ENCODE measurements around the gene SYTL3.
"Not testable (repeated sequence)": the region's sequence is repeated elsewhere in the genome, so short reads cannot be mapped to it uniquely, and the experiment has no call there.

The SYTL3 gene

GRCh38 chr6:158621694-158622544, 27.9 kb upstream of the SYTL3 start:
- no peak for DNase-seq (ENCODE audit: low read depth, low spot score)

- DNase-seq (ENCODE audit: low read depth, low spot score) = no peak
Observed at GRCh38 chr6:158622545-158623190, 27.2 kb upstream of the SYTL3 start.

GRCh38 chr6:158624684-158625682, 24.9 kb upstream of the SYTL3 start:
- DNase-seq (ENCODE audit: low read depth, low spot score) = no peak

GRCh38 chr6:158625881-158626305, 24.0 kb upstream of the SYTL3 start:
- DNase-seq (ENCODE audit: low read depth, low spot score) = no peak

DNA sequence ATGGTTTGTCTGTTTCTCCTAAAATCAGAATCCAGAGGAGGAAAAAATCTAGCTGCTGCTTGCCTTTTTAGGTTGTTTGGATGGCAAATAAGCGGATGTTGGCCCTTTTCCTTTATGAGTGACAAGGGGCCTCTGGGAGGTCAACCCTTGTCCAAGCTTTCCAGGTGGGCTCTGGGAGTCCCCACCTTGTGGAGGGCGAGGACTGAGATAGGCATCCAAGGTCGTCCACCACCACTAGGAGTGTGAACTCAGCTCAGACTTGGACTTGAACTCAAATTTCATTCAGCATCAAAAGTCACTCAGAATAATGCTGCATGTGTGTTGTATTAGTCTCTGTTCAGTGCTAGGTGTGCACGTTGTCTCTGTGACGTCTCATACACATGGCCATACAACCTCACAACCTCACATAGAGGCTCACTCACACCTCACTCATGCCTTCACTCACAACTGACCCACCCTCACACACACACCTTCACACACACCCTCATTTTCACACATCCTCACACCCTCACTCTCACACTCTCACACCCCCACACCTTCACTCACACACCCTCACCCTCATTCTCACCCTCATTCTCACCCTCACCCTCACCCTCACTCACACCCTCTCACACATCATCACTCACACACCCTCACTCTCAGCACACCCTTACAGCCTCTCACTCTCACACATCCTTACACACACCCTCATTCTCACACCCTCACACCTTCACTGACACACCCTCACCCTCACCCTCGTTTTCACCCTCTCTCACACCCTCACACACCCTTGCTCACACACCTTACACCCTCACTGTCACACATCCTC, 23.3 kb upstream of the SYTL3 start:
- DNase-seq (ENCODE audit: low read depth, low spot score) = no peak

GRCh38 chr6:158627168-158627939, 22.5 kb upstream of the SYTL3 start:
- DNase-seq (ENCODE audit: low read depth, low spot score) = no peak

DNA sequence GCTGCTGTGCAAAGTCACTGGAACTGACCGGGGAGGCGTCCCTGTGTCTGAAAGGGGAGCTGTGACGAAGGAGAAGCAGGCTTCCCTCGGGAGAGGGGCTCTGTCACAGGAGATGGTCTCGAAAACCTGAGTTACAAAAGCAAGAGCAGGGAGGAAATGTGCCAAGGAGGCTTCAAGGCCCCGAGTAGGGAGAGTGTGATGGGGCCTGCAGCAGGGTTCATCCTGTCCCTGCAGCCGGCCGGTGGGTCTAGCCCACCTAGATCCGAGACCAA, 22.0 kb upstream of the SYTL3 start:
- DNase-seq (ENCODE audit: low read depth, low spot score) = no peak

GRCh38 chr6:158628542-158628941, 21.3 kb upstream of the SYTL3 start:
- no peak for DNase-seq (ENCODE audit: low read depth, low spot score)

DNA sequence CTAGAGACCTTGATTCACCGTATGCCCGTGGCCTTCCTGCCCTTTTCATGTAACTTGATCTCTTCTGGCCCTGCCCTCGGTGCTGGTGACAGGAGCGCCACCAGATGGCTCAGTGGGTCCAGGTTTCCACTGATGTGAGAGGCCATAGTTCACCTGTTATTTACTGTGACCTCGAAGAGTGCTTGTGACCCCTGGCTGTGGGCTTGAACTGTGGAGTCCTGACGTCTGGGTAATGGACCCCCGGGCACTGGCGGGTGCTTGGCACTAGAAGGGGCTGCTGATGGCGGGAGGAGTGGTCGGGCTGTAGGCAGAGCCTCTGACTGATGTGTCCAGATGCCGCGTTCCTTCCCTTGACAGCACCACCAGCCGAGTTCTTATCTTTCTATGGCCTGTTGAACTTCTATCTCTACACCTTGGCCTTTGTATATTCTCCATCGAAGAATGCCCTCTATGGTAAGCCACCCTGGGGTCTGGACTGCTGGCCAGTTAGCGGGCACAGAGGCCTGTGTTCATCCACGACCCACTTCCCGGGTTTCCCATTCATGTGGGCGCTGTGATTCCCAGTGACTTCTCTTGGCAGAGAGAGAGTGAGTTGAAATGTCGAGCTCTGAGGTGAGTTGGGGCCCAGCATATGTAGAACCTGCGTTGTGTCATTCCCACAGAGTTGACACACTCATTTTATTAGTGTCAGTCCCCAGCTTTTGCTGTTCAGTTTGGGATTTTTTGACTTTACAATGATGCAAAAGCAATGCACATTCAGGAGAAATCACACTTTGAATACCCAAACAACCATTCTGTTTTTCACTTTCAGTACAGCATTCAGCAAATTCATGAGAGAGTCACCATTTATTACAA, 20.3 kb upstream of the SYTL3 start:
- no peak for DNase-seq (ENCODE audit: low read depth, low spot score)

DNA sequence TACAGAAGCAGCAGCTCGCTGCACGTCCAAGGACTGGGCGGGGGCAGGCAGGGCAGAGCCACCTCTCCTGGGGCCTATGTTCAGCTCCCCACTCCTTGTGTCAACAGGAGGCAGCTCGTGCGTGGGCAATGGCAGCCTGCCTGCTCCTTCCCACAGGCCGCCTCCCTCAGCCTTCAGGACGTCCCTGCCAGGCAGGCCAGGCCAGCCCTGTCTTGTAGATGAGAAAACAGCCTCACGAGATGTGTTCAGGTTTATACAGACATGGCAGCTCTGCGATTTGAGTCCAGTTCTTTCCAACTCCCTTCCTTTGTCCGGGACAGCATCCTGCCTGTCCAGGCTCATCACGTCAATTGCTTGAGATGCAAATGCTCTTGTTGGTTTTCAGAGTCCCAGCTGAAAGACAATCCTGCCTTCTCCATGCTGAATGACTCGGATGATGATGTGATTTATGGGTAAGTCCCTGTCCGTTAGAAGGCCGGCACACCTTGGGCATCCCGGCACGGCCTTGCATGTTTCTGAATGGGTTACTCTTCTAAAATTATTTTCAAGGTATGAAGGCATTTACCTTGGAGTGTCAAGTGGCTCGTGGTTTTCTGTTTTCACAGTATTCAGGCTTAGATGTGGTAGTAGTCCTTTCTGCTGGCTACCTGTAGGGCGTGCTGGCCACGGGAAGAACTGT, 18.8 kb upstream of the SYTL3 start:
- no peak for DNase-seq (ENCODE audit: low read depth, low spot score)

DNA sequence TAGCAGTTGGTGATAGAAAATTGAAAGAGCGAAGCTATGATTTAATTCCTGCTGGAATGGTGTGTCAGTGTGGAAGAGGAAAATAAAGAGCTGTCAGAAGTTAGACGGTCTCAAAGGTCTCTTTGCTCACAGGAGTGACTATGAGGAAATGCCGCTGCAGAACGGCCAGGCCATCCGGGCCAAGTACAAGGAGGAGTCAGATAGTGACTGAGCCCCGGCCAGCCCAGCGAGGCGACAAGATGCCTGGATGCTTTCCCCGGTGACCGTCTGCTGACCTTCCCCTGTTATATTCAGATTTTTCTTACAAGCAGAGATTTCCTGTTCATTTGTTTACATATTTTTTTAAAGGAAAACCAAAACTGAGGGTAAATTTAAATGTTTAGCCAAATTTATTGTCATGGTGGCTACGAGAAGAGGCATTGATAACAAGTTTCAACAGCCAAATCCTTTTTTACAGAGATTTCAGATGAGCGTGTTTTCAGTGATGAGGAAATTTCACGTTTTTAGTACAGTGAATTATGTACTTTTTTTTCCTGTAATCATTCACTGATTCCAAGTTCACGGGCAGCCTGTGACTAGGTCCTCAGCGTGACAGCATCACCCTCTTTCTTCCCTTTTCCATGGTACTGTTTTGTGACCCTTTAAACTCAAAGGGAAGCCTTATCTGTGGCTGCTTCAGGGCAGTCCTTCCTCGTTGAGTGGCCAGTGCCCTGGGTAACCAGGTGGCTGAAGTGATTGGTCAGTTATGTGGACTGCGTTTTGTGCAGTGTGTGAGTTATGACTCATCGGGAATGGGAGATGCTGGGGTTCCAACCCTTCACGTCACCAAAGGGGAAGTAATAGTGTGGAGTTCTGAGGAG, 17.9 kb upstream of the SYTL3 start:
- DNase-seq (ENCODE audit: low read depth, low spot score) = no peak

GRCh38 chr6:158632538-158633119, 17.2 kb upstream of the SYTL3 start:
- DNase-seq (ENCODE audit: low read depth, low spot score) = not testable (repeated sequence)

DNA sequence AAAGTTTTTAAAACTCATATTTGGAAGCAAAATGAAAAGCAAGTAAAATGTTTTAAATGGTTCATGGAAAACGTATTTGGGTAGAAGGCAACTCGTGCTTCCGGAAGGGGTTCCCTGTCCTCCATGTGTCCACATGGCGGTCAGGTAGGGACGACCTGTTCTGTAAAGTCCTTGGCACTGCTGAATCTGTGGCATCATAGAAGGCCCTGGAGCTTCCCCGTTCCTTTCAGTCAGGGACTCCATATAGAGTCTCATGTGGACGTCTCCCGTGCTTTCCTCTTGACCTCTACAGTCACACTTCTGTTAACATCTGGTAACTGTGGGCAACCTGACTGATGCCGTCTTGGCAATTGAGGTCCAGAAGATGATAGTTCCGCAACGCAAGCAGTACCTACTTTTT, 16.7 kb upstream of the SYTL3 start:
- DNase-seq (ENCODE audit: low read depth, low spot score) = no peak

- no peak for DNase-seq (ENCODE audit: low read depth, low spot score)
Observed at GRCh38 chr6:158634695-158635426, 15.0 kb upstream of the SYTL3 start.

- no peak for DNase-seq (ENCODE audit: low read depth, low spot score)
Observed at GRCh38 chr6:158635427-158636073, 14.3 kb upstream of the SYTL3 start.

DNA sequence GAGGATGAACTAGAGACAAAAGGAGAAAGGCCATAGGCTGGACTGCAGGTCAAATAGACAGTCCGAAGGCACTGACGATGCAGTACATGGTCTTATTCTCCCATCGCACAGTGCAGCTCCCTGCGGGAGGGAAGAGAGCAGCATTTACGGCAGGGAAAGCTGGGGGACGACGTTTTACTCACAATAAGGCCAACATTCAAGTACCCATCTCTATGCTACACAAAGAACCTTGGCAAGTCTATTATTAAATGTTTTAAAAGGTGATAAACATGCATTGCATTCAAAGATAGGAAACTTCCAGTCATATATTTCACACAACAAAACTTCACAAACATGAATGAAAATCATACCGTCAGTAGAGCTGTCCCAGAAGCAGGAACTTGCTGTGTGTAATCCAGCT, 13.1 kb upstream of the SYTL3 start:
- DNase-seq (ENCODE audit: low read depth, low spot score) = no peak
